IMR-90 (cell line): ENCODE results near the gene C19orf85. TPM values are rescaled to one million over a fixed set of nuclear protein-coding genes. Genes with fewer than 3 reads are reported as not detected.

Experiments
- ATAC-seq: fragments of 200-7000 bp; cut with Tn5 transposase; 2 replicates; pipeline ENCODE4 v1.9.1; 2020; ENCODE audit warnings: low read depth, mild to moderate bottlenecking, moderate library complexity
- BruUV-seq: library from RNA; stranded (reverse); fragments of 400-500 nt; replicated peaks from 2 replicates; lab custom pipeline; 2021; lab: Mats Ljungman, UMichigan
- CTCF ChIA-PET: fragments of 300-600 bp; formaldehyde crosslinking; extraction: SDS; loops from one replicate; lab custom pipeline; 2021; ENCODE audit warnings: antibody characterized with exemption; lab: Yijun Ruan, JAX
- POLR2A ChIA-PET: fragments of 300-600 bp; sonication (Branson Sonifier 250); formaldehyde crosslinking; loops from one replicate; lab custom pipeline; 2022; ENCODE audit warnings: antibody characterized with exemption; ENCODE audit not compliant: unreplicated experiment; lab: Charles Lee
- DNase-seq: peaks from one replicate; pipeline ENCODE4 v3.0.0; 2013
- H2AFZ ChIP-seq: replicated peaks from 2 replicates; pipeline ENCODE3; 2013; ENCODE audit warnings: low read length, mild to moderate bottlenecking; ENCODE audit not compliant: poor library complexity
- H2AK5ac ChIP-seq: 2 replicates; pipeline ENCODE4 v1.6.1; 2013; ENCODE audit warnings: low read depth, low read length, inconsistent platforms
- H2AK9ac ChIP-seq: replicated peaks from 2 replicates; pipeline ENCODE3; 2013; ENCODE audit warnings: mild to moderate bottlenecking, low read depth, low read length, moderate library complexity; ENCODE audit not compliant: poor library complexity
- H2BK120ac ChIP-seq: 2 replicates; pipeline ENCODE4 v1.6.1; 2013; ENCODE audit warnings: low read depth, low read length, inconsistent platforms
- H2BK15ac ChIP-seq: 3 replicates; pipeline ENCODE4 v1.6.1; 2013; ENCODE audit warnings: low read depth, low read length, inconsistent platforms
- H2BK20ac ChIP-seq: 2 replicates; pipeline ENCODE4 v1.6.1; 2013; ENCODE audit warnings: low read depth, mild to moderate bottlenecking, inconsistent platforms, low read length, moderate library complexity
- H2BK5ac ChIP-seq: 2 replicates; pipeline ENCODE4 v1.6.1; 2013; ENCODE audit warnings: mild to moderate bottlenecking, low read depth, low read length, inconsistent platforms; ENCODE audit not compliant: poor library complexity, severe bottlenecking
- H3K14ac ChIP-seq: replicated peaks from 2 replicates; pipeline ENCODE4 v1.6.1; 2013; ENCODE audit warnings: low read depth, low read length, inconsistent platforms
- H3K18ac ChIP-seq: 2 replicates; pipeline ENCODE4 v1.6.1; 2013; ENCODE audit warnings: low read depth, low read length, control low read depth
- H3K23ac ChIP-seq: 2 replicates; pipeline ENCODE4 v1.6.1; 2013; ENCODE audit warnings: low read depth, low read length, inconsistent platforms
- H3K27ac ChIP-seq: 2 replicates; pipeline ENCODE4 v1.5.1; 2013; ENCODE audit warnings: mild to moderate bottlenecking, control low read depth, low read length; ENCODE audit not compliant: insufficient read depth
- H3K27me3 ChIP-seq: 2 replicates; pipeline ENCODE4 v1.6.1; 2013; ENCODE audit warnings: low read length; ENCODE audit not compliant: control insufficient read depth, insufficient read depth
- H3K36me3 ChIP-seq: 2 replicates; pipeline ENCODE4 v1.6.1; 2013; ENCODE audit warnings: low read length, mixed read lengths; ENCODE audit not compliant: control insufficient read depth, insufficient read depth
- H3K4ac ChIP-seq: 2 replicates; pipeline ENCODE4 v1.6.1; 2013; ENCODE audit warnings: low read depth, low read length, inconsistent platforms
- H3K4me1 ChIP-seq: 2 replicates; pipeline ENCODE4 v1.6.1; 2013; ENCODE audit warnings: low read length, mixed read lengths; ENCODE audit not compliant: control insufficient read depth, insufficient read depth
- H3K4me2 ChIP-seq: 2 replicates; pipeline ENCODE4 v1.6.1; 2013; ENCODE audit warnings: low read depth, mild to moderate bottlenecking, control low read depth, low read length, moderate library complexity
- H3K4me3 ChIP-seq: 2 replicates; pipeline ENCODE4 v1.5.1; 2013; ENCODE audit warnings: low read depth, mild to moderate bottlenecking, control low read depth, low read length, moderate library complexity; ENCODE audit not compliant: insufficient read depth
- H3K56ac ChIP-seq: 2 replicates; pipeline ENCODE4 v1.6.1; 2013; ENCODE audit warnings: low read length, inconsistent platforms; ENCODE audit not compliant: insufficient read depth; ENCODE audit errors: extremely low read depth
- H3K79me1 ChIP-seq, 2 experiments: 2 replicates each; pipeline ENCODE4 v1.6.1; 2013; ENCODE audit warnings: low read length in 2 of 2, inconsistent platforms in 1 of 2, low read depth in 1 of 2
- H3K9ac ChIP-seq: 2 replicates; pipeline ENCODE4 v1.6.1; 2013; ENCODE audit warnings: low read depth, low read length, control low read depth
- H3K9me1 ChIP-seq: 2 replicates; pipeline ENCODE4 v1.6.1; 2013; ENCODE audit warnings: low read length, inconsistent platforms; ENCODE audit not compliant: insufficient read depth
- H3K9me3 ChIP-seq: 2 replicates; pipeline ENCODE4 v1.6.1; 2013; ENCODE audit warnings: low read length; ENCODE audit not compliant: control insufficient read depth, insufficient read depth
- H4K20me1 ChIP-seq: 2 replicates; pipeline ENCODE4 v1.6.1; 2013; ENCODE audit warnings: low read length, inconsistent platforms; ENCODE audit not compliant: insufficient read depth
- H4K5ac ChIP-seq: 2 replicates; pipeline ENCODE4 v1.6.1; 2013; ENCODE audit warnings: mild to moderate bottlenecking, low read depth, low read length, control low read depth
- H4K8ac ChIP-seq, 2 experiments: 2 replicates each; pipeline ENCODE4 v1.6.1; 2013; ENCODE audit warnings: low read depth in 2 of 2, low read length in 2 of 2, control low read depth in 1 of 2, inconsistent platforms in 1 of 2
- H4K91ac ChIP-seq: 2 replicates; pipeline ENCODE4 v1.6.1; 2013; ENCODE audit warnings: low read depth, low read length, inconsistent platforms; ENCODE audit not compliant: insufficient read depth
- MXI1 ChIP-seq: IDR thresholded peaks from 2 replicates; pipeline ENCODE4 v1.6.1; 2012; ENCODE audit warnings: low read depth, mild to moderate bottlenecking, low read length, moderate library complexity, borderline replicate concordance
- WGBS, 2 experiments: methylation state at CpG; one replicate each; pipeline versions ENCODE4 v1.1.5 to v1.1.7; 2013; ENCODE audit warnings: missing lambda C conversion rate in 2 of 2; ENCODE audit not compliant: insufficient read length in 1 of 2; ENCODE audit errors: extremely low coverage in 2 of 2; 5-methylcytosine and 5-hydroxymethylcytosine counted together
- dilution Hi-C: fragments of 300-500 bp; cut with HindIII; formaldehyde crosslinking; loops from one replicate; pipeline ENCODE4 v1.14.3; 2018; ENCODE audit warnings: low sequenced_read_pairs; ENCODE audit not compliant: unreplicated experiment
- in situ Hi-C: fragments of 300-500 bp; cut with MboI; formaldehyde crosslinking; loops from 3 replicates; pipeline ENCODE4 v1.14.3; 2019; ENCODE audit warnings: low sequenced_read_pairs, inconsistent platforms, mixed read lengths
- intact Hi-C: fragments of 100-400 bp; cut with micrococcal nuclease; formaldehyde crosslinking; loops from 2 replicates; pipeline ENCODE4 v1.10.0; 2022
- polyA plus RNA-seq, 3 experiments: library from polyadenylated mRNA; depleted of rRNA; stranded (reverse); fragments of >200 nt; gene quantifications; 2 replicates each; pipeline ENCODE4 v1.2.3, GENCODE V29; 2012; ENCODE audit warnings: low replicate concordance in 1 of 3
- total RNA-seq: library from RNA; depleted of rRNA; stranded (reverse); fragments of >200 nt; gene quantifications from 2 replicates; pipeline ENCODE4 v1.2.3, GENCODE V29; 2012

Gene C19orf85
- total and polyA plus RNA-seq, 2 of the 4 experiments (the other 2 are of a cell fraction) = not detected

GRCh38 chr19:55444646-55445045 is 19.9 kb downstream of the C19orf85 start:
- no peak overlapping the region for H2AK5ac ChIP-seq
- no peaks in the 10 kb centered on the region; the same call in 1 of the 2 replicates for H3K9me1 ChIP-seq
- ATAC-seq (no peak), DNase-seq (no peak)
- H3K4me1 ChIP-seq = no peaks in the 10 kb centered on the region
- TF ChIP-seq MXI1 = no peak
- peak overlapping the region; percentile 24 for H2AK9ac ChIP-seq
- no peak overlapping the region for H4K8ac ChIP-seq
- H3K4me2 ChIP-seq = no peak overlapping the region
- H4K20me1 ChIP-seq = peaks cover 8% of the 10 kb centered on the region; the same call in 1 of the 2 replicates
- no peak overlapping the region for H3K14ac ChIP-seq
- H2BK20ac ChIP-seq = no peak overlapping the region
- no peaks in the 10 kb centered on the region for H3K36me3 ChIP-seq
- intact Hi-C loops = no loop called here
- H2BK15ac ChIP-seq = no peak overlapping the region
- H3K18ac ChIP-seq = no peak overlapping the region
- H3K4me3 ChIP-seq = no peak overlapping the region
- no peak overlapping the region for H2BK5ac ChIP-seq
- H4K5ac ChIP-seq = no peak overlapping the region
- H4K91ac ChIP-seq = no peak overlapping the region
- in situ Hi-C loops = no loop called here
- H2BK120ac ChIP-seq = no peak overlapping the region
- H3K9me3 ChIP-seq = no peaks in the 10 kb centered on the region
- dilution Hi-C loops = no loop called here
- H2AFZ ChIP-seq = no peak overlapping the region
- no peak overlapping the region for H3K23ac ChIP-seq
- H3K27ac ChIP-seq = no peak overlapping the region
- ChIA-PET CTCF (interaction anchor here (0.7 kb wide), 1 partner anchor 323 kb away, joined by 3 read pairs; no protein-coding TSS in a partner anchor), POLR2A (no interaction called here)
- peaks cover 67% of the 10 kb centered on the region for H3K27me3 ChIP-seq
- H3K56ac ChIP-seq = no peak overlapping the region
- no TSS peak for BruUV-seq
- H3K4ac ChIP-seq = no peak overlapping the region
- WGBS, 2 experiments = 23% methylated on average over 6 of the region's 11 CpGs; no CpG with 5 or more reads in 1 of the 2 experiments
- H3K79me1 ChIP-seq = no peaks in the 10 kb centered on the region
- no peak overlapping the region for H3K9ac ChIP-seq
